Activated CD8-positive, alpha-beta T cell treated with anti-CD3 and anti-CD28 coated beads, Interleukin-2, amount 10 ng/mL, durations not matched to agents 7 days and 5 days (primary cell): ENCODE results near the gene THEM5. TPM values are rescaled to one million over a fixed set of nuclear protein-coding genes. Genes with fewer than 3 reads are reported as not detected.
"Not testable (repeated sequence)": the region's sequence is repeated elsewhere in the genome, so short reads cannot be mapped to it uniquely, and the experiment has no call there.

Source experiments
- ATAC-seq: fragments of 150-1000 bp; cut with Tn5 transposase; one replicate; pipeline ENCODE4 v1.10.0; 2021; ENCODE audit warnings: moderate library complexity
- CTCF ChIA-PET: fragments of 350-600 bp; sonication (Branson Sonifier 250); formaldehyde crosslinking; loops from one replicate; lab custom pipeline; 2021; ENCODE audit warnings: antibody characterized with exemption; lab: Charles Lee
- POLR2A ChIA-PET: fragments of 350-600 bp; sonication (Branson Sonifier 250); formaldehyde crosslinking; loops from one replicate; lab custom pipeline; 2021; ENCODE audit warnings: antibody characterized with exemption; lab: Charles Lee
- DNase-seq: peaks from one replicate; pipeline ENCODE4 v3.0.0-alpha.2; 2020
- H3K27ac Mint-ChIP-seq: one replicate; pipeline ENCODE4 v1.8.0; 2021; ENCODE audit warnings: mild to moderate bottlenecking, mixed read lengths
- H3K27me3 Mint-ChIP-seq: one replicate; pipeline ENCODE4 v1.8.0; 2021; ENCODE audit warnings: low read depth, mixed read lengths
- H3K36me3 Mint-ChIP-seq: one replicate; pipeline ENCODE4 v1.8.0; 2021; ENCODE audit warnings: low read depth, mixed read lengths
- H3K4me1 Mint-ChIP-seq: one replicate; pipeline ENCODE4 v1.8.0; 2021; ENCODE audit warnings: low read depth, mixed read lengths
- H3K4me3 Mint-ChIP-seq: one replicate; pipeline ENCODE4 v1.8.0; 2021; ENCODE audit warnings: mild to moderate bottlenecking, mixed read lengths
- H3K9me3 Mint-ChIP-seq: one replicate; pipeline ENCODE4 v1.8.0; 2022; ENCODE audit warnings: mixed read lengths; ENCODE audit not compliant: insufficient read depth
- total RNA-seq, 2 experiments: library from RNA; stranded (reverse); gene quantifications; one replicate each; pipeline ENCODE4 v1.2.3, GENCODE V29; 2021

The THEM5 gene
- total RNA-seq, 2 experiments from 2014 or later: not detected

GRCh38 chr1:151884879-151885278, 31.4 kb upstream of the THEM5 start:
- H3K36me3 Mint-ChIP-seq: peaks cover 39% of the 10 kb centered on the region
- H3K27me3 Mint-ChIP-seq: not testable (repeated sequence)
- CTCF ChIA-PET: interaction anchor here (1.2 to 1.3 kb wide), 5 partner anchors 20 to 118 kb away, joined by 3 to 5 read pairs (median 3); no protein-coding TSS in a partner anchor

DNA sequence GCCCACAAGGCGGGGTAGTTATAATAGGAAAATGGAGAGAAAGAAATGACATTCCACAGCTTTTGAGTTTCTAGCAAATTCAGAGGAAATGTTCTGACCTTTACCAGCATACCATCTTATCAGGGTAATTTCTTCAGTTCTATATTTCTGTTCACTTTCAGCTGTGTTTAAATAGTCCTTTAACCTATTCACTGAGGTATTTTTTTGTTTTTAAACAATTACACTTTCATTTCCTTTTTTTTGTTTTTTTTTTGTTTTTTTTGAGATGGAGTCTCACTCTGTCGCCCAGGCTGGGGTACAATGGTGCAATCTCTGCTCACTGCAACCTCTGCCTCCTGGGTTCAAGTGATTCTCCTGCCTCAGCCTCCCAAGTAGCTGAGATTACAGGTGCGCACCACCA, 30.9 kb upstream of the THEM5 start:
- H3K4me1 Mint-ChIP-seq, H3K4me3 Mint-ChIP-seq, POLR2A ChIA-PET, H3K9me3 Mint-ChIP-seq, H3K27ac Mint-ChIP-seq, H3K27me3 Mint-ChIP-seq, ATAC-seq, DNase-seq: not testable (repeated sequence)
- peaks cover 38% of the 10 kb centered on the region for H3K36me3 Mint-ChIP-seq
- CTCF ChIA-PET: interaction anchor here (1.2 to 1.3 kb wide), 6 partner anchors 20 to 118 kb away, joined by 3 to 5 read pairs (median 3); no protein-coding TSS in a partner anchor

More at GRCh38 chr1:151884879-151885278, 31.4 kb upstream of the THEM5 start:
- ATAC-seq, H3K27ac Mint-ChIP-seq, H3K4me1 Mint-ChIP-seq, H3K9me3 Mint-ChIP-seq, POLR2A ChIA-PET, DNase-seq, H3K4me3 Mint-ChIP-seq: not testable (repeated sequence)

DNA sequence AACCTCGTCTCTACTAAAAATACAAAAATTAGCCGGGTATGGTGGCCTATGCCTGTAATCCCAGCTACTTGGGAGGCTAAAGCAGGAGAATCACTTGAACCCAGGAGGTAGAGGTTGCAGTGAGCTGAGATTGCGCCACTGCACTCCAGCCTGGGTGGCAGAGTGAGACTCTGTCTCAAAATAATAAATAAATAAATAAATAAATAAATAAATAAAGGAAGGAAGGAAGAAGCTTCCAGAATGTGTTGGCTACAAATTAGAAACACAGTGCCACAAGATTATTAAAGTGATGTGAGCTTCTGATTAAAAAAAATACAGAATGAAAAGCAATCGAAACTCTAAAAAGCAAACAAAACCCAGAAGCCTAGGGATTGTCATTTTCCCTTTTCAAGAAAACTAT, 30.4 kb upstream of the THEM5 start:
- CTCF ChIA-PET: interaction anchor here (1.2 to 1.3 kb wide), 6 partner anchors 21 to 119 kb away, joined by 3 to 5 read pairs (median 3); no protein-coding TSS in a partner anchor
- not testable (repeated sequence) for H3K4me3 Mint-ChIP-seq, H3K27ac Mint-ChIP-seq, H3K27me3 Mint-ChIP-seq, ATAC-seq, H3K9me3 Mint-ChIP-seq, DNase-seq, H3K4me1 Mint-ChIP-seq
- POLR2A ChIA-PET: interaction anchor here (0.6 kb wide), 1 partner anchor 344 kb away, joined by 3 read pairs; no protein-coding TSS in a partner anchor
- peaks cover 34% of the 10 kb centered on the region for H3K36me3 Mint-ChIP-seq

DNA sequence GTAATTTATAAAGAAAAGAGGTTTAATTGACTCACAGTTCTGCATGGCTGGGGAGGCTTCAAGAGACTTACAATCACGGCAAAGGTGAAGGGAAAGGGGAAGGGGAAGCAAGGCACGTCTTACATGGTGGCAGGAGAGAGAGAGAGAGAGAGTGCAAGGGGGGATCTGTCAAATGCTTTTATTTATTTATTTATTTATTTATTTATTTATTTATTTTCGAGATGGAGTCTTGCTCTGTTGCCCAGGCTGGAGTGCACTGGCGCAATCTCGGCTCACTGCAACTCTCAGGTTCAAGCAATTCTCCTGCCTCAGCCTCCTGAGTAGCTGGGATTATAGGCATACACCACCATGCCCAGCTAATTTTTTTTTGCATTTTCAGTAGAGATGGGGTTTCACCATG, 29.4 kb upstream of the THEM5 start:
- POLR2A ChIA-PET, DNase-seq, H3K27me3 Mint-ChIP-seq, H3K9me3 Mint-ChIP-seq, ATAC-seq, H3K27ac Mint-ChIP-seq, H3K4me1 Mint-ChIP-seq, H3K4me3 Mint-ChIP-seq: not testable (repeated sequence)
- peaks cover 32% of the 10 kb centered on the region for H3K36me3 Mint-ChIP-seq
- CTCF ChIA-PET: interaction anchor here (1.3 to 2.5 kb wide), 3 partner anchors 26 to 120 kb away, joined by 3 to 15 read pairs (median 6); partner anchors contain the start of gene THEM4

GRCh38 chr1:151882466-151882865, 29.0 kb upstream of the THEM5 start:
- Mint-ChIP-seq H3K4me3 (no peak overlapping the region), H3K9me3 (no peaks in the 10 kb centered on the region), H3K36me3 (peaks cover 30% of the 10 kb centered on the region), H3K4me1 (no peaks in the 10 kb centered on the region), H3K27ac (no peak overlapping the region), H3K27me3 (no peaks in the 10 kb centered on the region)
- ChIA-PET CTCF (interaction anchor here (0.6 to 2.5 kb wide), 10 partner anchors 8 to 349 kb away, joined by 3 to 15 read pairs (median 4); partner anchors contain the start of genes TDRKH and THEM4), POLR2A (no interaction called here)
- DNase-seq: no peak
- ATAC-seq: no peak

GRCh38 chr1:151881479-151881878, 28.0 kb upstream of the THEM5 start:
- Mint-ChIP-seq H3K36me3 (peaks cover 28% of the 10 kb centered on the region), H3K27me3 (no peaks in the 10 kb centered on the region), H3K27ac (no peak overlapping the region), H3K9me3 (no peaks in the 10 kb centered on the region), H3K4me1 (no peaks in the 10 kb centered on the region), H3K4me3 (no peak overlapping the region)
- no peak for DNase-seq
- ChIA-PET CTCF (interaction anchor here (0.7 to 2.5 kb wide), 19 partner anchors 9 to 531 kb away, joined by 3 to 15 read pairs (median 3); partner anchors contain the start of genes C2CD4D, RIIAD1, TDRKH and THEM4), POLR2A (no interaction called here)
- no peak for ATAC-seq

GRCh38 chr1:151875419-151876097, 22.0 kb upstream of the THEM5 start:
- DNase-seq: no peak
- ChIA-PET CTCF (interaction anchor here (0.6 to 1.7 kb wide), 3 partner anchors 12 to 125 kb away, joined by 3 to 10 read pairs (median 4); no protein-coding TSS in a partner anchor), POLR2A (no interaction called here)
- Mint-ChIP-seq H3K36me3 (peaks cover 35% of the 10 kb centered on the region), H3K27me3 (no peaks in the 10 kb centered on the region), H3K9me3 (no peaks in the 10 kb centered on the region), H3K4me1 (peaks cover 11% of the 10 kb centered on the region), H3K27ac (no peak overlapping the region), H3K4me3 (no peak overlapping the region)
- no peak for ATAC-seq

DNA sequence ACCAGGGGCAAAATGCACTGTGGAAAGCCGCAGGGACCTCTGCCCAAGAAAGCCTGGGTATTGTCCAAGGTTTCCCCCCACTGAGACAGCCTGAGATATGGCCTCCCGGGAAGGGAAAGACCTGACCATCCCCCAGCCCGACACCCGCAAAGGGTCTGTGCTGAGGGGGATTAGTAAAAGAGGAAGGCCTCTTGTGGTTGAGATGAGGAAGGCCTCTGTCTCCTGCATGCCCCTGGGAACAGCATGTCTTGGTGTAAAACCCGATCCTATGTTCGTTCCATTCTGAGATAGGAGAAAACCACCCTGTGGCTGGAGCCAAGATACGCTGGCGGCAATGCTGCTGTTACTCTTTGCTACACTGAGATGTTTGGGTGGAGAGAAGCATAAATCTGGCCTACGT, 19.3 kb upstream of the THEM5 start:
- H3K27me3 Mint-ChIP-seq, H3K27ac Mint-ChIP-seq, DNase-seq, POLR2A ChIA-PET, H3K9me3 Mint-ChIP-seq, CTCF ChIA-PET, ATAC-seq, H3K4me3 Mint-ChIP-seq: not testable (repeated sequence)
- Mint-ChIP-seq H3K36me3 (peaks cover 30% of the 10 kb centered on the region), H3K4me1 (peaks cover 11% of the 10 kb centered on the region)

DNA sequence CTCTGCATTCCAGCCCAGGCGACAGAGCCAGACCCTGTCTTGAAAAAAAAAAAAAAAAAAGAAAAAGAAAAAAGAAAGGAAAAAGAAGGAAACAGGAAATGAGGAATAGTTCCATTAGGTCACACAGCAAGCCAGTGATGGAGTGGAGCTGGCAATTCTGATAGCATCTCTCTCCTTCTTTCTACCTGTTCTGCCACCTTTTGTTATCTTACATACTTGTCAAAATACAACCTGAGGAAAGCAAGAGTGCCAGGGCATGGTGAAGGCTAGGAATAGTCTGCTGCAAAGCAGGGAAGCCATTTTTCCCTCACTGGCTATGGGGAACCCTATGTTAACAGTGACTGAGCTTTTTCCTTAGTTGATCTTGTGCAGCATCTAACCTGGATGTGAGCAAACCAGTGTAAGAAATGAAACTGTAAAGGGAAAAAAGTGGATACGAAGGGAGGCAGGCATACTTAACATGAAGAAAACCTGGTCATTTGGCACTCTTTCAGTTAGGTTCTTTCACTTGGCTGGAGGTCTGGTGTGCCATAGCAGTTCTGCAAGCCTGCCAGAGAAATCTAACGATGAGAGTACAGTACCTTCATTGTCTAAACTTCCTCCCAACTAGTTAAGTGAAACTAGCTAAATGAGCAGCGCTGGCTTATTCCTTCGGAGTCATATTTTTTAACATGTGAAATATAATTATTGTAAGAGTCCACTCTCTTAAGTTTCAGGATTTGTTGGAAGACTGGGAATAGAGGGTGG, 17.9 kb upstream of the THEM5 start:
- Mint-ChIP-seq H3K9me3 (no peaks in the 10 kb centered on the region), H3K4me3 (no peak overlapping the region), H3K27me3 (no peaks in the 10 kb centered on the region), H3K27ac (no peak overlapping the region), H3K36me3 (peaks cover 25% of the 10 kb centered on the region), H3K4me1 (peaks cover 11% of the 10 kb centered on the region)
- ChIA-PET POLR2A (interaction anchor here (0.6 kb wide), 1 partner anchor 72 kb away, joined by 3 read pairs; no protein-coding TSS in a partner anchor), CTCF (no interaction called here)
- DNase-seq: no peak
- no peak for ATAC-seq

- Mint-ChIP-seq H3K4me3 (no peak overlapping the region), H3K27ac (no peak overlapping the region), H3K9me3 (no peaks in the 10 kb centered on the region), H3K27me3 (peaks cover 8% of the 10 kb centered on the region), H3K36me3 (peaks cover 11% of the 10 kb centered on the region), H3K4me1 (no peaks in the 10 kb centered on the region)
- no peak for ATAC-seq
- DNase-seq: no peak
- ChIA-PET CTCF (no interaction called here), POLR2A (no interaction called here)
Measured at GRCh38 chr1:151868486-151868885, 15.0 kb upstream of the THEM5 start.

DNA sequence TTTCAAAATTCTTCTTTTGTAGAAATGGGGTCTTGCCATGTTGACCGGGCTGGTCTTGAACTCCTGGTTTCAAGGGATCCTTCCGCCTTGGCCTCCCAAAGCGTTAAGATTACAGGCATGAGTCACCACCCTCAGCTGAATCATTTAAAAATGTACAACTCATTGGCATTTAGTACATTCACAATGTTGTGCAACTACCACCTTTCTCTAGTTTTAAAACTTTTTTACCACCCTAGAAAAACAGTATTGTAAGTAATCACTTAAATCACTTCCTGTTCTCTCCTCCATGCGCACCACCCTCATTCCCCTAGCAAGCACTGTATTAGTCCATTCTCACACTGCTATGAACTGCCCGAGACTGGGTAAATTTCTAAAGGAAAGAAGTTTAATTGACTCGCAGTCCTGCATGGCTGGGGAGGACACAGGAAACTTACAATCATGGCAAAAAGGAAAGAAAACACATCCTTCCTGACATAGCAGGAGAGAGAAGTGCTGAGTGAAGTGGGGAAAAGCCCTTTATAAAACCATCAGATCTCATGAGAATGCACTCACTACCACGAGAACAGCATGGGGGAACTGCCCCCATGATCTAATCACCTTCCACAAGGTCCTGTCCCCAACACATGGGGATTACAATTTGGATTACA, 14.4 kb upstream of the THEM5 start:
- CTCF ChIA-PET: no interaction called here
- Mint-ChIP-seq H3K27me3 (peaks cover 8% of the 10 kb centered on the region), H3K27ac (no peak overlapping the region), H3K36me3 (peaks cover 6% of the 10 kb centered on the region), H3K4me3 (no peak overlapping the region), H3K9me3 (no peaks in the 10 kb centered on the region), H3K4me1 (no peaks in the 10 kb centered on the region)
- DNase-seq: no peak
- ATAC-seq: no peak
- POLR2A ChIA-PET: no interaction called here
